Fibroblast of peridontal ligament (primary cell): ENCODE results near the gene INPP5D.
"Not testable (repeated sequence)": the region's sequence is repeated elsewhere in the genome, so short reads cannot be mapped to it uniquely, and the experiment has no call there.

Source experiments
- DNase-seq: peaks from one replicate; pipeline ENCODE4 v3.0.0-alpha.2; 2010; ENCODE audit errors: extremely low read depth

INPP5D gene

GRCh38 chr2:233178994-233179847 is 119.1 kb downstream of the INPP5D start:
- no peak for DNase-seq

- DNase-seq, result no peak
These were observed 119.8 kb downstream of the INPP5D start for GRCh38 chr2:233179848-233180366.

GRCh38 chr2:233183869-233184418 is 123.8 kb downstream of the INPP5D start:
- DNase-seq, result no peak

GRCh38 chr2:233184669-233185068 is 124.5 kb downstream of the INPP5D start:
- DNase-seq, result no peak

- no peak for DNase-seq
These were observed 125.2 kb downstream of the INPP5D start for GRCh38 chr2:233185330-233185729.

- no peak for DNase-seq
These were observed 125.8 kb downstream of the INPP5D start for GRCh38 chr2:233185963-233186362.

GRCh38 chr2:233186851-233187250 is 126.7 kb downstream of the INPP5D start:
- no peak for DNase-seq

- DNase-seq, result no peak
These were observed 128.9 kb downstream of the INPP5D start for GRCh38 chr2:233189025-233189424.

- not testable (repeated sequence) for DNase-seq
These were observed 130.9 kb downstream of the INPP5D start for GRCh38 chr2:233191016-233191415.

- DNase-seq, result no peak
These were observed 133.6 kb downstream of the INPP5D start for GRCh38 chr2:233193738-233194137.

- no peak for DNase-seq
These were observed 134.9 kb downstream of the INPP5D start for GRCh38 chr2:233195027-233195426.

- DNase-seq, result no peak
These were observed 136.9 kb downstream of the INPP5D start for GRCh38 chr2:233197022-233197421.

GRCh38 chr2:233198026-233198425 is 137.9 kb downstream of the INPP5D start:
- no peak for DNase-seq

GRCh38 chr2:233199870-233200269 is 139.7 kb downstream of the INPP5D start:
- DNase-seq, result no peak

- DNase-seq, result not testable (repeated sequence)
These were observed 140.6 kb downstream of the INPP5D start for GRCh38 chr2:233200790-233201189.

- DNase-seq, result no peak
These were observed 141.3 kb downstream of the INPP5D start for GRCh38 chr2:233201258-233202013.

GRCh38 chr2:233202531-233202944 is 142.4 kb downstream of the INPP5D start:
- no peak for DNase-seq

GRCh38 chr2:233203060-233203459 is 142.9 kb downstream of the INPP5D start:
- no peak for DNase-seq

- no peak for DNase-seq
These were observed 144.3 kb downstream of the INPP5D start for GRCh38 chr2:233204286-233204936.

GRCh38 chr2:233208382-233209116 is 148.4 kb downstream of the INPP5D start:
- DNase-seq, result no peak

- no peak for DNase-seq
These were observed 149.0 kb downstream of the INPP5D start for GRCh38 chr2:233209117-233209532.
